ENCODE data around the gene ZNF780B.

GRCh38 chr19:40009674-40010073 lies 46.4 kb downstream of the ZNF780B start:
- TF ChIP-seq POLR2A (IDR thresholded peaks at IDR 0.05) (no peak), EP300 (IDR thresholded peaks at IDR 0.05) (no peak)
- TF ChIP-seq, protein P1, sequence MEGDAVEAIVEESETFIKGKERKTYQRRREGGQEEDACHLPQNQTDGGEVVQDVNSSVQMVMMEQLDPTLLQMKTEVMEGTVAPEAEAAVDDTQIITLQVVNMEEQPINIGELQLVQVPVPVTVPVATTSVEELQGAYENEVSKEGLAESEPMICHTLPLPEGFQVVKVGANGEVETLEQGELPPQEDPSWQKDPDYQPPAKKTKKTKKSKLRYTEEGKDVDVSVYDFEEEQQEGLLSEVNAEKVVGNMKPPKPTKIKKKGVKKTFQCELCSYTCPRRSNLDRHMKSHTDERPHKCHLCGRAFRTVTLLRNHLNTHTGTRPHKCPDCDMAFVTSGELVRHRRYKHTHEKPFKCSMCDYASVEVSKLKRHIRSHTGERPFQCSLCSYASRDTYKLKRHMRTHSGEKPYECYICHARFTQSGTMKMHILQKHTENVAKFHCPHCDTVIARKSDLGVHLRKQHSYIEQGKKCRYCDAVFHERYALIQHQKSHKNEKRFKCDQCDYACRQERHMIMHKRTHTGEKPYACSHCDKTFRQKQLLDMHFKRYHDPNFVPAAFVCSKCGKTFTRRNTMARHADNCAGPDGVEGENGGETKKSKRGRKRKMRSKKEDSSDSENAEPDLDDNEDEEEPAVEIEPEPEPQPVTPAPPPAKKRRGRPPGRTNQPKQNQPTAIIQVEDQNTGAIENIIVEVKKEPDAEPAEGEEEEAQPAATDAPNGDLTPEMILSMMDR (IDR thresholded peaks at IDR 0.05) = no peak

All from suprapubic skin (tissue), 3 donors.